GM18499 (cell line): Measurements from ENCODE around the gene ING3.

Source experiments
- ATAC-seq: cut with Tn5 transposase; IDR thresholded peaks from one replicate; pipeline ENCODE4 v1.9.1; 2021; ENCODE audit warnings: moderate number of reproducible peaks; ENCODE audit not compliant: insufficient read depth, unreplicated experiment

ING3 gene

GRCh38 chr7:120987683-120988590 is 37.4 kb downstream of the ING3 start:
- peak; percentile 96 for ATAC-seq

- no peak for ATAC-seq
Observed at GRCh38 chr7:120988591-120989256, 38.1 kb downstream of the ING3 start, which contains the start of gene CPED1. CPED1 (plus strand) TSS chr7:120988711; CDS start chr7:120989622, 911 bp downstream.

GRCh38 chr7:120989257-120990220 is 39.0 kb downstream of the ING3 start:
- no peak for ATAC-seq

- no peak for ATAC-seq
Observed at GRCh38 chr7:120990468-120991118, 40.0 kb downstream of the ING3 start.

- ATAC-seq: no peak
Observed at GRCh38 chr7:120991161-120991560, 40.6 kb downstream of the ING3 start.

GRCh38 chr7:120991581-120991980 is 41.0 kb downstream of the ING3 start:
- no peak for ATAC-seq

GRCh38 chr7:120992272-120992964 is 41.8 kb downstream of the ING3 start:
- ATAC-seq: no peak

GRCh38 chr7:120992965-120993494 is 42.5 kb downstream of the ING3 start:
- no peak for ATAC-seq

- no peak for ATAC-seq
Observed at GRCh38 chr7:120993553-120994191, 43.1 kb downstream of the ING3 start.

GRCh38 chr7:120994512-120995410 is 44.2 kb downstream of the ING3 start:
- ATAC-seq: no peak

GRCh38 chr7:120995654-120996053 is 45.1 kb downstream of the ING3 start:
- ATAC-seq: no peak

- ATAC-seq: no peak
Observed at GRCh38 chr7:120996333-120996987, 45.9 kb downstream of the ING3 start.

- no peak for ATAC-seq
Observed at GRCh38 chr7:120996988-120997345, 46.4 kb downstream of the ING3 start.

GRCh38 chr7:120997882-120998474 is 47.4 kb downstream of the ING3 start:
- no peak for ATAC-seq

GRCh38 chr7:120998520-120998919 is 47.9 kb downstream of the ING3 start:
- ATAC-seq: no peak

- no peak for ATAC-seq
Observed at GRCh38 chr7:120998996-120999565, 48.5 kb downstream of the ING3 start.
